Mucosa of rectum (tissue), 2 donors: Measurements from ENCODE around the gene CCRL2.

Experiments used
- H3K27ac ChIP-seq, 2 donors: one replicate each; pipeline ENCODE4 v1.7.0; 2013; ENCODE audit warnings: inconsistent platforms in 2 of 2, low read depth in 2 of 2, low read length in 2 of 2
- H3K27me3 ChIP-seq, 2 donors: one replicate each; pipeline ENCODE4 v1.7.0; 2013; ENCODE audit warnings: low read length in 2 of 2; ENCODE audit not compliant: control insufficient read depth in 2 of 2, insufficient read depth in 2 of 2
- H3K36me3 ChIP-seq, 2 donors: one replicate each; pipeline ENCODE4 v1.7.0; 2013; ENCODE audit warnings: low read length in 2 of 2; ENCODE audit not compliant: control insufficient read depth in 2 of 2, insufficient read depth in 2 of 2
- H3K4me1 ChIP-seq, 2 donors: one replicate each; pipeline ENCODE4 v1.7.0; 2013; ENCODE audit warnings: low read length in 2 of 2, mild to moderate bottlenecking in 1 of 2; ENCODE audit not compliant: control insufficient read depth in 2 of 2, insufficient read depth in 2 of 2
- H3K4me3 ChIP-seq, 2 donors: one replicate each; pipeline ENCODE4 v1.7.0; 2013; ENCODE audit warnings: low read length in 2 of 2
- H3K9ac ChIP-seq, 2 donors: one replicate each; pipeline ENCODE4 v1.7.0; 2013; ENCODE audit warnings: low read length in 2 of 2, low read depth in 1 of 2, mild to moderate bottlenecking in 1 of 2
- H3K9me3 ChIP-seq, 2 donors: one replicate each; pipeline ENCODE4 v1.7.0; 2013; ENCODE audit warnings: low read length in 2 of 2; ENCODE audit not compliant: control insufficient read depth in 2 of 2
- donor health status: healthy.
- donor health status: Normal muscosa, but diverticular disease.

CCRL2 gene

GRCh38 chr3:46455231-46456115 is 48.4 kb downstream of the CCRL2 start:
- peaks cover 0 to 2% of the 10 kb centered on the region in 2 donors for H3K27me3 ChIP-seq
- no peaks in the 10 kb centered on the region for H3K36me3 ChIP-seq
- H3K4me3 ChIP-seq: no peak overlapping the region
- no peaks in the 10 kb centered on the region for H3K9me3 ChIP-seq
- H3K9ac ChIP-seq: no peak overlapping the region
- no peak overlapping the region for H3K27ac ChIP-seq
- no peaks in the 10 kb centered on the region for H3K4me1 ChIP-seq

- H3K36me3 ChIP-seq: no peaks in the 10 kb centered on the region
- no peaks in the 10 kb centered on the region for H3K4me1 ChIP-seq
- H3K9me3 ChIP-seq: no peaks in the 10 kb centered on the region
Measured at GRCh38 chr3:46456118-46456517, 49.1 kb downstream of the CCRL2 start.

More at GRCh38 chr3:46456118-46456517, 49.1 kb downstream of the CCRL2 start:
- H3K27me3 ChIP-seq: peaks cover 0 to 2% of the 10 kb centered on the region in 2 donors
- H3K9ac ChIP-seq: no peak overlapping the region
- H3K4me3 ChIP-seq: no peak overlapping the region
- H3K27ac ChIP-seq: no peak overlapping the region
